Measurements from ENCODE around the gene HEMGN.
A peak's percentile ranks its signal among the peaks of the same experiment; 100 is the strongest.

Gene HEMGN

GRCh38 chr9:97895211-97895610 lies 42.8 kb downstream of the HEMGN start:
- no peak for DNase-seq

DNA sequence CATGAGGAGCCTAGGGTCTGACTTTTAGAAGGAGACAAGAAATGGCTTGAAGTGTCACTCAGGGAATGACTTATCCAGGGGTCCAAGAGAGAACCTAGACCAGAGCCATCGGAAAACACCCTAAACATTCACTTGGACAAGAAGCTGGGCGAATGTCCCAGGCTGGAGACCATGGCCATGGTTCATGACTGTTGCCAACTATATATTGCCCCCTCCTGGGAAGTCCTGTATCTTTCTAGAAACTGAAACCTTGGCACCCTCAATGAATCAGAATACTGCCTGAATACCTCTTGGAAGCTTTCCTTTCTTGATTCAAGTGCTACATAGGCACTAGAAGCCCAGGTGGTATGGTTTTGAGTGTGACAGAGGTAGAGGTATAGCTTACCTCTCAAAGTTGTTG lies 45.6 kb downstream of the HEMGN start:
- no peak for DNase-seq

DNA sequence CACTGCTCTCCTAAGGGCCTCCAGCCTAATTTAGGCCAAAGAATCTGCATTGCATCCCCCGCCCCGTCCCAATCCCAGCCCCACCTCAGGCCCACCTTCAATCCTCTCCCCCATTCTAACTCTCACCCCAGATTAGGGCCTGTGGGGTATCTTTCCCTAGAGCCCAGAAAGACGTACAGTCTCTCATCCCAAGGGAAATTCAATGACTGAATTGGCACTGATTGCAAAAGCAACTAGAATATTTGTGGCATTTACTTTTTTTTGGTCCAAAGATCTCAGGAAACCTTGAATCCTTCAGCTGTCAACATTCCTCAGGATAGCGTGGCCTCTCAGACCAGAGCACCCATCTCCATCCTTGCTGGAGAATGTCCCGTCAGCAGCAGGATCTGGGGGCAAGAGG lies 46.2 kb downstream of the HEMGN start:
- DNase-seq = no peak

- DNase-seq = peak; percentile 55 to 76
These were observed 47.8 kb downstream of the HEMGN start for GRCh38 chr9:97889941-97890887.

- DNase-seq = no peak
These were observed 57.6 kb downstream of the HEMGN start for GRCh38 chr9:97880336-97880735.

Data from activated CD4-positive, alpha-beta T cell treated with anti-CD3 and anti-CD28 coated beads for 4 hours (primary cell).